Neural cell (in vitro differentiated cells): Measurements from ENCODE around the gene PIP4K2A. TPM values are rescaled to one million over a fixed set of nuclear protein-coding genes. Genes with fewer than 3 reads are reported as not detected.

Source experiments
- H2AFZ ChIP-seq: fragments of 200-600, 300-800 bp; sonication (generic), shearing (Covaris generic); 2 replicates; pipeline ENCODE4 v1.6.0; 2014; ENCODE audit warnings: low read depth, mild to moderate bottlenecking, antibody characterized with exemption, low read length, moderate library complexity
- H3F3A ChIP-seq: fragments of 200-600 bp; shearing (Covaris generic); 2 replicates; pipeline ENCODE4 v1.6.1; 2016; ENCODE audit warnings: mild to moderate bottlenecking, moderate library complexity, mixed read lengths, antibody characterized with exemption, low read length; ENCODE audit not compliant: insufficient read depth, poor library complexity, severe bottlenecking
- H3K27ac ChIP-seq: fragments of 200-600, 300-800 bp; sonication (generic), shearing (Covaris generic); 2 replicates; pipeline ENCODE4 v1.5.1; 2014; ENCODE audit warnings: mild to moderate bottlenecking, low read length, moderate library complexity
- H3K27me3 ChIP-seq: fragments of 300-800, 200-600 bp; sonication (generic), shearing (Covaris generic); 2 replicates; pipeline ENCODE4 v1.6.0; 2014; ENCODE audit warnings: mild to moderate bottlenecking, low read depth, low read length, moderate library complexity; ENCODE audit not compliant: insufficient read depth
- H3K36me3 ChIP-seq: fragments of 300-800, 200-600 bp; sonication (generic), shearing (Covaris generic); 2 replicates; pipeline ENCODE4 v1.5.1; 2014; ENCODE audit warnings: mild to moderate bottlenecking, antibody characterized with exemption, low read length, moderate library complexity; ENCODE audit not compliant: insufficient read depth
- H3K4me2 ChIP-seq: fragments of 300-800, 200-600 bp; sonication (generic), shearing (Covaris generic); 2 replicates; pipeline ENCODE4 v1.6.0; 2014; ENCODE audit warnings: mild to moderate bottlenecking, low read length
- H3K4me3 ChIP-seq: fragments of 300-800, 200-600 bp; sonication (generic), shearing (Covaris generic); 2 replicates; pipeline ENCODE4 v1.5.1; 2014; ENCODE audit warnings: mild to moderate bottlenecking, low read length, moderate library complexity
- H3K79me2 ChIP-seq: fragments of 200-600 bp; shearing (Covaris generic); replicated peaks from 2 replicates; pipeline ENCODE4 v1.6.0; 2014; ENCODE audit warnings: mild to moderate bottlenecking, low read length, moderate library complexity; ENCODE audit not compliant: insufficient read depth
- H3K9ac ChIP-seq: fragments of 300-800, 200-600 bp; sonication (generic), shearing (Covaris generic); 2 replicates; pipeline ENCODE4 v1.6.1; 2016; ENCODE audit warnings: mild to moderate bottlenecking, low read length, mixed read lengths
- H3K9me2 ChIP-seq: fragments of 200-600 bp; shearing (Covaris generic); 2 replicates; pipeline ENCODE4 v1.6.1; 2016; ENCODE audit warnings: mild to moderate bottlenecking, low read length, mixed read lengths; ENCODE audit not compliant: insufficient read depth
- H3K9me3 ChIP-seq: fragments of 200-600, 300-800 bp; sonication (generic), shearing (Covaris generic); 2 replicates; pipeline ENCODE4 v1.6.1; 2016; ENCODE audit warnings: mild to moderate bottlenecking, mixed run types, low read length, moderate library complexity, mixed read lengths
- H4K20me1 ChIP-seq: fragments of 200-600 bp; shearing (Covaris generic); 2 replicates; pipeline ENCODE4 v1.6.1; 2016; ENCODE audit warnings: mild to moderate bottlenecking, mixed run types; ENCODE audit not compliant: insufficient read depth
- EP300 ChIP-seq: fragments of 450-650 bp; conservative IDR thresholded peaks from 2 replicates; pipeline ENCODE4 v1.6.1; 2014; ENCODE audit warnings: antibody characterized with exemption, mild to moderate bottlenecking, moderate library complexity; ENCODE audit not compliant: poor library complexity, severe bottlenecking
- EZH2 ChIP-seq: fragments of 200-600, 300-800 bp; shearing (Covaris generic), sonication (generic); IDR thresholded peaks from 2 replicates; pipeline ENCODE4 v1.6.1; 2014; ENCODE audit warnings: antibody characterized with exemption, low read length, borderline replicate concordance, mild to moderate bottlenecking; ENCODE audit not compliant: insufficient read depth, poor library complexity, severe bottlenecking
- MXI1 ChIP-seq: fragments of 450-650 bp; conservative IDR thresholded peaks from 2 replicates; pipeline ENCODE4 v1.6.1; 2014; ENCODE audit warnings: antibody characterized with exemption, mild to moderate bottlenecking; ENCODE audit not compliant: poor library complexity, severe bottlenecking
- POLR2AphosphoS5 ChIP-seq: IDR thresholded peaks from 2 replicates; pipeline ENCODE4 v1.6.1; 2012
- RAD21 ChIP-seq: fragments of 450-650 bp; conservative IDR thresholded peaks from 2 replicates; pipeline ENCODE4 v1.6.1; 2014; ENCODE audit warnings: antibody characterized with exemption, mild to moderate bottlenecking, moderate library complexity
- SMC3 ChIP-seq: fragments of 450-650 bp; conservative IDR thresholded peaks from 2 replicates; pipeline ENCODE4 v1.6.1; 2014; ENCODE audit warnings: antibody characterized with exemption, mild to moderate bottlenecking, moderate library complexity; ENCODE audit not compliant: poor library complexity
- TAF1 ChIP-seq: IDR thresholded peaks from 2 replicates; pipeline ENCODE4 v1.6.1; 2012; ENCODE audit warnings: low read depth
- polyA plus RNA-seq: library from polyadenylated mRNA; depleted of rRNA; stranded (reverse); fragments of >200 nt; gene quantifications from 2 replicates; pipeline ENCODE4 v1.2.3, GENCODE V29; 2014
- TF ChIP-seq, protein P1 (sequence below): fragments of 450-650 bp; IDR thresholded peaks from 2 replicates; pipeline ENCODE4 v1.5.1; 2014; ENCODE audit warnings: antibody characterized with exemption, mild to moderate bottlenecking, moderate library complexity; ENCODE audit not compliant: poor library complexity, severe bottlenecking
- TF ChIP-seq, protein P2 (sequence below): IDR thresholded peaks from 2 replicates; pipeline ENCODE4 v1.6.1; 2012; ENCODE audit warnings: borderline replicate concordance

Gene PIP4K2A
- polyA plus RNA-seq, 1 donor from 2014 or later, result 12.6 TPM

GRCh38 chr10:22760025-22760424 lies 45.6 kb upstream of the PIP4K2A start:
- no peak overlapping the region for H3K4me2 ChIP-seq
- H3K4me3 ChIP-seq, result no peak overlapping the region
- no peaks in the 10 kb centered on the region for H3K9me2 ChIP-seq
- no peak overlapping the region for H2AFZ ChIP-seq
- no peaks in the 10 kb centered on the region for H3K9me3 ChIP-seq
- H3K27me3 ChIP-seq, result no peaks in the 10 kb centered on the region
- no peaks in the 10 kb centered on the region for H3K79me2 ChIP-seq
- no peaks in the 10 kb centered on the region for H3F3A ChIP-seq
- H3K36me3 ChIP-seq, result no peaks in the 10 kb centered on the region
- no peak for TF ChIP-seq RAD21
- no peak for TF ChIP-seq SMC3
- no peak for TF ChIP-seq TAF1
- TF ChIP-seq MXI1, result no peak
- no peak for TF ChIP-seq EZH2
- TF ChIP-seq POLR2AphosphoS5, result no peak
- TF ChIP-seq, protein P1, sequence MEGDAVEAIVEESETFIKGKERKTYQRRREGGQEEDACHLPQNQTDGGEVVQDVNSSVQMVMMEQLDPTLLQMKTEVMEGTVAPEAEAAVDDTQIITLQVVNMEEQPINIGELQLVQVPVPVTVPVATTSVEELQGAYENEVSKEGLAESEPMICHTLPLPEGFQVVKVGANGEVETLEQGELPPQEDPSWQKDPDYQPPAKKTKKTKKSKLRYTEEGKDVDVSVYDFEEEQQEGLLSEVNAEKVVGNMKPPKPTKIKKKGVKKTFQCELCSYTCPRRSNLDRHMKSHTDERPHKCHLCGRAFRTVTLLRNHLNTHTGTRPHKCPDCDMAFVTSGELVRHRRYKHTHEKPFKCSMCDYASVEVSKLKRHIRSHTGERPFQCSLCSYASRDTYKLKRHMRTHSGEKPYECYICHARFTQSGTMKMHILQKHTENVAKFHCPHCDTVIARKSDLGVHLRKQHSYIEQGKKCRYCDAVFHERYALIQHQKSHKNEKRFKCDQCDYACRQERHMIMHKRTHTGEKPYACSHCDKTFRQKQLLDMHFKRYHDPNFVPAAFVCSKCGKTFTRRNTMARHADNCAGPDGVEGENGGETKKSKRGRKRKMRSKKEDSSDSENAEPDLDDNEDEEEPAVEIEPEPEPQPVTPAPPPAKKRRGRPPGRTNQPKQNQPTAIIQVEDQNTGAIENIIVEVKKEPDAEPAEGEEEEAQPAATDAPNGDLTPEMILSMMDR, result no peak
- no peak for TF ChIP-seq EP300
- TF ChIP-seq, protein P2, sequence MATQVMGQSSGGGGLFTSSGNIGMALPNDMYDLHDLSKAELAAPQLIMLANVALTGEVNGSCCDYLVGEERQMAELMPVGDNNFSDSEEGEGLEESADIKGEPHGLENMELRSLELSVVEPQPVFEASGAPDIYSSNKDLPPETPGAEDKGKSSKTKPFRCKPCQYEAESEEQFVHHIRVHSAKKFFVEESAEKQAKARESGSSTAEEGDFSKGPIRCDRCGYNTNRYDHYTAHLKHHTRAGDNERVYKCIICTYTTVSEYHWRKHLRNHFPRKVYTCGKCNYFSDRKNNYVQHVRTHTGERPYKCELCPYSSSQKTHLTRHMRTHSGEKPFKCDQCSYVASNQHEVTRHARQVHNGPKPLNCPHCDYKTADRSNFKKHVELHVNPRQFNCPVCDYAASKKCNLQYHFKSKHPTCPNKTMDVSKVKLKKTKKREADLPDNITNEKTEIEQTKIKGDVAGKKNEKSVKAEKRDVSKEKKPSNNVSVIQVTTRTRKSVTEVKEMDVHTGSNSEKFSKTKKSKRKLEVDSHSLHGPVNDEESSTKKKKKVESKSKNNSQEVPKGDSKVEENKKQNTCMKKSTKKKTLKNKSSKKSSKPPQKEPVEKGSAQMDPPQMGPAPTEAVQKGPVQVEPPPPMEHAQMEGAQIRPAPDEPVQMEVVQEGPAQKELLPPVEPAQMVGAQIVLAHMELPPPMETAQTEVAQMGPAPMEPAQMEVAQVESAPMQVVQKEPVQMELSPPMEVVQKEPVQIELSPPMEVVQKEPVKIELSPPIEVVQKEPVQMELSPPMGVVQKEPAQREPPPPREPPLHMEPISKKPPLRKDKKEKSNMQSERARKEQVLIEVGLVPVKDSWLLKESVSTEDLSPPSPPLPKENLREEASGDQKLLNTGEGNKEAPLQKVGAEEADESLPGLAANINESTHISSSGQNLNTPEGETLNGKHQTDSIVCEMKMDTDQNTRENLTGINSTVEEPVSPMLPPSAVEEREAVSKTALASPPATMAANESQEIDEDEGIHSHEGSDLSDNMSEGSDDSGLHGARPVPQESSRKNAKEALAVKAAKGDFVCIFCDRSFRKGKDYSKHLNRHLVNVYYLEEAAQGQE, result no peak
- no peaks in the 10 kb centered on the region for H4K20me1 ChIP-seq
- no peak overlapping the region for H3K27ac ChIP-seq
- no peak overlapping the region for H3K9ac ChIP-seq

DNA sequence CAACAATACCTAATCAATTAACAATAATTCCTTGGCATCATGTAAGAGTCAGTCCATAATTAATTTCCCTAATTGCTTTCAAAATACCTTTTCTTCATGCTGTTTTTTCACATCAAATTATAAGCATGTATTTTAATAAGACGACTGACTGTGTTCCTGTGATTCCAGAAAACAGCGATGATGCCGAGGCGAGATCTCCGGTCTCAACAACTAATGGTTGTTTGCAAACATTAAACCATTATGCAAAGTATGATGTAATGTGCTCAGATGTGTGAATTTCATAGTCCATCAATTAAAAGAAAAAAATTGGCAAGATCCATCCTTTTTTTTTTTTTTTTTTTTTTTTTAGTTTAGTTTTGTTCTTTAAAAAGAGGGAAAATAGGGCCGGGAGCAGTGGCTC lies 44.5 kb upstream of the PIP4K2A start:
- Histone ChIP-seq H3K4me2 (no peak overlapping the region), H3K27me3 (no peaks in the 10 kb centered on the region), H3K36me3 (no peaks in the 10 kb centered on the region), H3K9me2 (no peaks in the 10 kb centered on the region), H2AFZ (no peak overlapping the region), H3K9me3 (no peaks in the 10 kb centered on the region), H3K79me2 (no peaks in the 10 kb centered on the region), H3K4me3 (no peak overlapping the region), H3K9ac (no peak overlapping the region), H3F3A (no peaks in the 10 kb centered on the region), H4K20me1 (no peaks in the 10 kb centered on the region), H3K27ac (no peak overlapping the region)
- TF ChIP-seq, protein P1, result no peak
- TF ChIP-seq TAF1 (no peak), EZH2 (no peak), SMC3 (no peak), EP300 (no peak), RAD21 (no peak), MXI1 (no peak), POLR2AphosphoS5 (no peak)
- TF ChIP-seq, protein P2, result no peak
